Astrocyte (in vitro differentiated cells and primary cell): ENCODE data around the gene DNAL1.

Source experiments
- CTCF ChIP-seq: IDR thresholded peaks from 2 replicates; pipeline ENCODE4 v1.5.1; 2011; ENCODE audit warnings: low read depth, mild to moderate bottlenecking, inconsistent platforms, low read length, moderate library complexity; ENCODE audit not compliant: insufficient read depth
- EZH2 ChIP-seq: IDR thresholded peaks from 2 replicates; pipeline ENCODE4 v1.6.1; 2012; ENCODE audit warnings: mild to moderate bottlenecking, low read length, inconsistent platforms; ENCODE audit not compliant: insufficient read depth

GRCh38 chr14:73623504-73624054, 21.2 kb upstream of the DNAL1 start:
- no peak for TF ChIP-seq EZH2
- no peak for TF ChIP-seq CTCF
